ENCODE measurements around the gene ZNF778. TPM values are rescaled to one million over a fixed set of nuclear protein-coding genes. Genes with fewer than 3 reads are reported as not detected.

Gene ZNF778
- total and polyA plus RNA-seq, 2 of the 13 experiments (the other 11 are each of a cell fraction or from before 2014, with no cell fraction given), result 3.8 to 7.2 TPM

GRCh38 chr16:89246383-89246902 lies 28.9 kb downstream of the ZNF778 start:
- ChIA-PET POLR2A (interaction anchor here (0.6 to 6.6 kb wide), 13 partner anchors 15 to 261 kb away, joined by 3 to 78 read pairs (median 4); partner anchors contain the start of genes CDH15, SLC22A31, SPG7 and ZNF778), CTCF (ENCODE audit: low intra/inter-chr PET ratio, low total read pairs) (no interaction called here)
- 3% methylated on average over 13 of the region's 13 CpGs for WGBS (ENCODE audit: low lambda C conversion rate)
- Histone ChIP-seq H3K79me2 (ENCODE audit: insufficient read depth, low read length) (peaks cover 8% of the 10 kb centered on the region), H3K36me3 (replicated peaks in 1 of 2; ENCODE audit: control insufficient read depth in 1 of 2, insufficient read depth in 2 of 2, low read length in 2 of 2) (no peaks in the 10 kb centered on the region; a peak in 1 of 5 replicates), H3K4me1 (ENCODE audit: insufficient read depth, low read length) (peaks cover 57% of the 10 kb centered on the region), H3K9me3 (ENCODE audit: low read length) (no peaks in the 10 kb centered on the region), H2AFZ (ENCODE audit: low read length) (no peak overlapping the region), H3K4me3 (replicated peaks in 1 of 3; ENCODE audit: insufficient read depth in 1 of 3, low read depth in 2 of 3, low read length in 3 of 3) (peak overlapping the region; percentile 64 to 81 (median 72)), H3K4me2 (ENCODE audit: low read depth, low read length) (peak overlapping the region; percentile 86), H3K9ac (ENCODE audit: insufficient read depth, low read depth, low read length) (peak overlapping the region; percentile 81), H4K20me1 (ENCODE audit: insufficient read depth, low read length) (no peaks in the 10 kb centered on the region), H3K27ac (ENCODE audit: extremely low read length, insufficient read depth, low read length) (peak overlapping the region; percentile 92), H3K27me3 (ENCODE audit: control insufficient read depth in 1 of 2, insufficient read depth in 2 of 2, low read length in 2 of 2) (no peaks in the 10 kb centered on the region; a peak in 1 of 5 replicates)
- peak; percentile 80 for DNase-seq (ENCODE audit: low spot score)
- intact Hi-C loops (cut with micrococcal nuclease; ENCODE audit: unreplicated experiment), result no loop called here
- BruUV-seq (replicated peaks), result TSS peak; percentile 86
- FAIRE-seq, result peak; percentile 70
- in situ Hi-C loops (cut with HindIII; ENCODE audit: extremely low pct_ligation_motif_present, low pct_unique_long_range_greater_than_20kb), result no loop called here
- ATAC-seq, result no peak; the same call in 2 of the 3 replicates
- TF ChIP-seq ZNF12 (CRISPR knock-in tag; IDR thresholded peaks at IDR 0.05) (0 out of 2 replicates have a peak, but pooled peaks have one; percentile 38), GABPA (IDR thresholded peaks at IDR 0.05; ENCODE audit: low read depth, low read length) (no peak), GABPA (CRISPR knock-in tag; IDR thresholded peaks at IDR 0.05; ENCODE audit: low read depth) (peak; percentile 72), ZNF280D (CRISPR knock-in tag; IDR thresholded peaks at IDR 0.05) (peak; percentile 71; the same call in 1 of the 2 replicates), ZFP37 (CRISPR knock-in tag; IDR thresholded peaks at IDR 0.05; ENCODE audit: borderline replicate concordance) (0 out of 2 replicates have a peak, but pooled peaks have one; percentile 42), HNF4A (CRISPR knock-in tag; IDR thresholded peaks at IDR 0.05) (peak; percentile 27; the same call in 1 of the 2 replicates), HMGXB3 (CRISPR knock-in tag; IDR thresholded peaks at IDR 0.05; ENCODE audit: borderline replicate concordance) (0 out of 2 replicates have a peak, but pooled peaks have one; percentile 27)
- TF ChIP-seq, protein P1, sequence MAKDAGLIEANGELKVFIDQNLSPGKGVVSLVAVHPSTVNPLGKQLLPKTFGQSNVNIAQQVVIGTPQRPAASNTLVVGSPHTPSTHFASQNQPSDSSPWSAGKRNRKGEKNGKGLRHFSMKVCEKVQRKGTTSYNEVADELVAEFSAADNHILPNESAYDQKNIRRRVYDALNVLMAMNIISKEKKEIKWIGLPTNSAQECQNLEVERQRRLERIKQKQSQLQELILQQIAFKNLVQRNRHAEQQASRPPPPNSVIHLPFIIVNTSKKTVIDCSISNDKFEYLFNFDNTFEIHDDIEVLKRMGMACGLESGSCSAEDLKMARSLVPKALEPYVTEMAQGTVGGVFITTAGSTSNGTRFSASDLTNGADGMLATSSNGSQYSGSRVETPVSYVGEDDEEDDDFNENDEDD (CRISPR knock-in tag; IDR thresholded peaks at IDR 0.05; ENCODE audit: borderline replicate concordance), result peak; percentile 13; the same call in 1 of the 2 replicates
- TF ChIP-seq, protein P2, sequence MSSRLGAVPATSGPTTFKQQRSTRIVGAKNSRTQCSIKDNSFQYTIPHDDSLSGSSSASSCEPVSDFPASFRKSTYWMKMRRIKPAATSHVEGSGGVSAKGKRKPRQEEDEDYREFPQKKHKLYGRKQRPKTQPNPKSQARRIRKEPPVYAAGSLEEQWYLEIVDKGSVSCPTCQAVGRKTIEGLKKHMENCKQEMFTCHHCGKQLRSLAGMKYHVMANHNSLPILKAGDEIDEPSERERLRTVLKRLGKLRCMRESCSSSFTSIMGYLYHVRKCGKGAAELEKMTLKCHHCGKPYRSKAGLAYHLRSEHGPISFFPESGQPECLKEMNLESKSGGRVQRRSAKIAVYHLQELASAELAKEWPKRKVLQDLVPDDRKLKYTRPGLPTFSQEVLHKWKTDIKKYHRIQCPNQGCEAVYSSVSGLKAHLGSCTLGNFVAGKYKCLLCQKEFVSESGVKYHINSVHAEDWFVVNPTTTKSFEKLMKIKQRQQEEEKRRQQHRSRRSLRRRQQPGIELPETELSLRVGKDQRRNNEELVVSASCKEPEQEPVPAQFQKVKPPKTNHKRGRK (CRISPR knock-in tag; IDR thresholded peaks at IDR 0.05), result 0 out of 2 replicates have a peak, but pooled peaks have one; percentile 35
- TF ChIP-seq, protein P3, sequence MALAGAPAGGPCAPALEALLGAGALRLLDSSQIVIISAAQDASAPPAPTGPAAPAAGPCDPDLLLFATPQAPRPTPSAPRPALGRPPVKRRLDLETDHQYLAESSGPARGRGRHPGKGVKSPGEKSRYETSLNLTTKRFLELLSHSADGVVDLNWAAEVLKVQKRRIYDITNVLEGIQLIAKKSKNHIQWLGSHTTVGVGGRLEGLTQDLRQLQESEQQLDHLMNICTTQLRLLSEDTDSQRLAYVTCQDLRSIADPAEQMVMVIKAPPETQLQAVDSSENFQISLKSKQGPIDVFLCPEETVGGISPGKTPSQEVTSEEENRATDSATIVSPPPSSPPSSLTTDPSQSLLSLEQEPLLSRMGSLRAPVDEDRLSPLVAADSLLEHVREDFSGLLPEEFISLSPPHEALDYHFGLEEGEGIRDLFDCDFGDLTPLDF (CRISPR knock-in tag; IDR thresholded peaks at IDR 0.05), result 0 out of 2 replicates have a peak, but pooled peaks have one; percentile 10

Measured in HepG2 (cell line).